Tibial nerve (tissue), 4 donors: ENCODE data around the gene GPR62. TPM values are rescaled to one million over a fixed set of nuclear protein-coding genes. Genes with fewer than 3 reads are reported as not detected.

Experiments used
- DNase-seq, 2 donors: peaks; one replicate each; pipeline ENCODE4 v3.0.0-alpha.2; 2019; ENCODE audit warnings: low spot score in 2 of 2
- H3K27ac ChIP-seq, 4 donors: fragments of 200-600 bp; sonication (generic) in 3 of 4; one replicate each; pipeline ENCODE4 v1.5.1; 2017 to 2019; ENCODE audit warnings: mild to moderate bottlenecking in 1 of 4
- H3K27me3 ChIP-seq, 2 donors: fragments of 200-600 bp; sonication (generic) in 1 of 2; one replicate each; pipeline versions ENCODE4 v1.5.1 to v1.6.0; 2017 to 2019
- H3K36me3 ChIP-seq, 3 donors: fragments of 200-600 bp; sonication (generic); one replicate each; pipeline ENCODE4 v1.5.1; 2018 to 2019
- H3K4me1 ChIP-seq, 4 donors: fragments of 200-600 bp; sonication (generic) in 3 of 4; one replicate each; pipeline ENCODE4 v1.5.1; 2017 to 2019
- H3K4me3 ChIP-seq, 4 donors: fragments of 200-600 bp; sonication (generic) in 3 of 4; one replicate each; pipeline ENCODE4 v1.5.1; 2017 to 2019; ENCODE audit warnings: mild to moderate bottlenecking in 1 of 4, moderate library complexity in 1 of 4
- H3K9me3 ChIP-seq, 4 donors: fragments of 200-600 bp; sonication (generic) in 3 of 4; one replicate each; pipeline ENCODE4 v1.5.1; 2017 to 2019
- CTCF ChIP-seq, 5 experiments: fragments of 200-600 bp in 3 of 5; fragments of 450-650 bp in 2 of 5; sonication (generic) in 3 of 5; IDR thresholded peaks; one replicate each; pipeline ENCODE4 v1.5.1; 2016 to 2019; ENCODE audit warnings: antibody characterized with exemption in 5 of 5, mild to moderate bottlenecking in 3 of 5, moderate library complexity in 2 of 5
- EP300 ChIP-seq, 2 donors: sonication (generic); formaldehyde crosslinking; IDR thresholded peaks; one replicate each; pipeline ENCODE4 v1.6.1; 2017; ENCODE audit warnings: antibody characterized with exemption in 2 of 2, mild to moderate bottlenecking in 1 of 2
- POLR2A ChIP-seq, 2 donors: fragments of 450-650 bp; IDR thresholded peaks; one replicate each; pipeline ENCODE4 v1.6.1; 2017; ENCODE audit warnings: antibody characterized with exemption in 2 of 2, mild to moderate bottlenecking in 2 of 2, moderate library complexity in 2 of 2
- WGBS, 2 donors: methylation state at CpG; one replicate each; pipeline ENCODE4 v1.1.5; 2018; 5-methylcytosine and 5-hydroxymethylcytosine counted together
- total RNA-seq, 4 donors: library from RNA; depleted of rRNA; stranded (reverse); fragments of >200 nt; gene quantifications; one replicate each; pipeline ENCODE4 v1.1.0, GENCODE V29; 2016

GPR62 gene
- total RNA-seq, 4 donors from 2014 or later = 0.87 to 1.0 TPM; not detected in 2

DNA sequence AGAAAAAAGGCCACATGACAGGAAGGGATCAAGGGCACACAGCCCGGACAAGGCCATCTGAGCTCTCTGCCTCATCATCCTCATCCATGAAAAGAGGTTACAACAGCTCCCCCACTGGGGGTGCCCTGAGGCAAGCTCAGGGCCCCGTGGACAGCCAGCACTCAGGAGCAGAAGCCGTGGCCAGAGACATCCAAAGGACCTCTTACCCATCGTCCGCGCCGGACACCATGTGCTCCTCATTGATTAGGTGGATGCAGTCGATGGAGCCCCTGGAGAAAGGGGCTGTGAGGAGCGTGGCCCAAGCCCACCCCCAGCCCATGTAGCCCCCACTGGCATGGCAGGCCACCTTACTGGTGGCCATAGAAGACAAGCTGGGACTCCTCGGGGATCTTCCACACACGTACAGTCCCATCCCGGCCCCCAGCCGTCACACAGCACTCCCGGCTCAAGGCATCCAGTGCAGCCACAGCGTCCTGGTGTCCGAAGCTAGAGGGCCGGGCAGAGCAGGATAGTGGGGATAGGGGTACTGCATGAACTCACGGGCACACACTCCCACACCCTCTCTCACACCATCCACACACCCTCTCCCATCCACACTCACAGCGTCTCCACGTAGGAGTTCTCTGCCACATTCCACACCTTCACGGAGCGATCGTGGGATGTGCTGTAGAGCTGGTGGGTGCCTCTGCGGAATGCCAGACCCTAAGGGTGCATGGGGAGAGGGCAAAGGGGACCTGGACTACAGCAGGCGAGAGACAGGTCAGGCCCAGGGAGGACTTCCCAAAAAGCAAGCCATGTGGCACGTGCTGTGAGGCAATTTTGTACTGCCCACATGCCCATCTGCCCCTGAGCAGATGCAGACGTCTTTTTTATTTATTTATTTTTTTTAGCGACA is 19.9 kb upstream of the GPR62 start:
- TF ChIP-seq EP300 (IDR thresholded peaks at IDR 0.05) = no peak
- no peak for TF ChIP-seq POLR2A (IDR thresholded peaks at IDR 0.05)
- no peak for TF ChIP-seq CTCF (IDR thresholded peaks at IDR 0.05)
- Histone ChIP-seq H3K4me3 (no peak overlapping the region), H3K4me1 (peaks cover 0 to 6% (median 2%) of the 10 kb centered on the region in 4 donors), H3K27ac (no peak overlapping the region), H3K36me3 (peaks cover 0 to 90% (median 37%) of the 10 kb centered on the region in 3 donors), H3K9me3 (no peaks in the 10 kb centered on the region), H3K27me3 (no peaks in the 10 kb centered on the region)
- WGBS, 2 donors = 89 to 90% methylated on average over 26 to 28 of the region's 28 CpGs
- DNase-seq = no peak

DNA sequence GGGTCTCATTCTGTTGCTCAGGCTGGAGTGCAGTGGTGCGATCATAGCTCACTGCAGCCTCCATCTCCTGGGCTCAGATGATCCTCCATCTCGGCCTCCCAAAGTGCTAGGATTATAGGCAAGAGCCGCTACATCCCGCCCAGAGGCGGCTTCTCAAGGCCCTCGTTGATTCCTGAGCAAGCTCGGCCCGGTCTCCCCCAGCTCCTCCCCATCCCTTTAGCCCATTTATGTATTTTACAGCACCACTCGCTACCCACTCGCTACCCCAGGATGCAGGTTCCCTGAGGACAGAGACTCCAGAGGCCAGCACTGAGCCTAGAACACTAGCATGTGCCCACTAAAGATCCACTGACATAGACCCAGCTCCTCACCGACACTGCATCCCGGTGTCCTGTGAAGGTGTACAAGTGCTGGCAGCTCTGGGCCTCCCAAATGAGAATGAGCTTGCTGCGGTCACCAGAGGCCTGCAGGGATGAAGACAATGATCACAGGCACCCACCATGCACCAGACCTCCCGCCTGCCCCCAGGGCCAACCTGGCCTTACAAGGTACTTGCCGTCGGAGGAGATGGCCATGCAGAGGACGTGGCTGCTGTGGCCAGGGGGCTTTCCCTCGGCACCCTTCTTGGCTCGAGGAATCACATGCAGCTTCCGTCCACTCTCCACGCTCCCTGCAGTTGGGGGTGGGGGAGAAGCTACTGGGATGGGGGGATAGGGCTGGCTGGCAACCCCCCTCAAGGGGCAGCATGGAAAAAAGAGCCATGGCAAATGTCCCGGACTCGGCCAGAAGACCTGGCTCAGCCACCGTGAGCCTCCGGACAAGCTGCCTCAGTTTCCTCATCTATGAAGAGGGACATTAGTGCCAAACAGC is 19.1 kb upstream of the GPR62 start:
- Histone ChIP-seq H3K27ac (no peak overlapping the region), H3K4me3 (no peak overlapping the region), H3K9me3 (no peaks in the 10 kb centered on the region), H3K4me1 (peaks cover 0 to 15% (median 10%) of the 10 kb centered on the region in 4 donors), H3K27me3 (no peaks in the 10 kb centered on the region), H3K36me3 (peaks cover 0 to 82% (median 37%) of the 10 kb centered on the region in 3 donors)
- DNase-seq = no peak
- 94 to 95% methylated on average over 21 to 25 of the region's 25 CpGs for WGBS, 2 donors
- TF ChIP-seq POLR2A (IDR thresholded peaks at IDR 0.05) (no peak), CTCF (IDR thresholded peaks at IDR 0.05) (no peak), EP300 (IDR thresholded peaks at IDR 0.05) (no peak)

DNA sequence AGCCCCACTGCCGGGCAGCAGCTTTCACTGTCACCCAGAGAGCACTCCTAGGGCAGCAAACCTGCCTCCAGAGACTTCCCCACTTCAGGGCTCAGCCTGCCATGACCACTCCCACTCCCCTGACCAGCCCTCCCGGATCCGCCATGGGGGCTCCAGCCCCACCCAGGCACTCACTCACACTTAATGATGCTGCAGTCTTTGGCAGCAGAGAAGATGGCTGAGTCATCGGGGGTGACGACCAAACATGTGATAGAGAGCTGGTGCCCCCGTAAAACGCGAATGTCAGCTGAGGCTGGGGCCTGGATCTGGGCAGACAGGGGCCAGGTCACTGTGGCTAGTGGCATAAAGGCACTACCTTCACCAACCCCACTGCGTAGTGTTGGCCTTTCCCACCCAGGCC is 18.2 kb upstream of the GPR62 start:
- WGBS, 2 donors = 82 to 94% methylated on average over 8 to 9 of the region's 9 CpGs
- peaks cover 0 to 73% (median 37%) of the 10 kb centered on the region in 3 donors for H3K36me3 ChIP-seq
- no peaks in the 10 kb centered on the region for H3K27me3 ChIP-seq
- H3K4me3 ChIP-seq = no peak overlapping the region
- no peak overlapping the region for H3K27ac ChIP-seq
- H3K4me1 ChIP-seq = peaks cover 0 to 19% (median 13%) of the 10 kb centered on the region in 4 donors
- no peak for DNase-seq
- no peak for TF ChIP-seq POLR2A (IDR thresholded peaks at IDR 0.05)
- TF ChIP-seq EP300 (IDR thresholded peaks at IDR 0.05) = no peak
- no peak for TF ChIP-seq CTCF (IDR thresholded peaks at IDR 0.05)
- no peaks in the 10 kb centered on the region for H3K9me3 ChIP-seq

GRCh38 chr3:51937611-51938450 is 17.4 kb upstream of the GPR62 start:
- 91 to 92% methylated on average over 9 to 13 of the region's 13 CpGs for WGBS, 2 donors
- no peak for DNase-seq
- Histone ChIP-seq H3K36me3 (peaks cover 0 to 65% (median 37%) of the 10 kb centered on the region in 3 donors), H3K9me3 (no peaks in the 10 kb centered on the region), H3K27me3 (no peaks in the 10 kb centered on the region), H3K4me1 (peaks cover 0 to 25% (median 18%) of the 10 kb centered on the region in 4 donors), H3K4me3 (no peak overlapping the region), H3K27ac (no peak overlapping the region)
- no peak for TF ChIP-seq EP300 (IDR thresholded peaks at IDR 0.05)
